IMR-90 (cell line): Measurements from ENCODE around the gene KLHL7.

Experiments
- CTCF ChIP-seq: conservative IDR thresholded peaks from 2 replicates; pipeline ENCODE4 v1.5.1; 2012; ENCODE audit warnings: mild to moderate bottlenecking, low read depth, low read length, improper control_type of control experiment
- MAFK ChIP-seq: IDR thresholded peaks from 2 replicates; pipeline ENCODE4 v1.6.1; 2012; ENCODE audit warnings: low read depth, low read length, improper control_type of control experiment
- POLR2A ChIP-seq: IDR thresholded peaks from 2 replicates; pipeline ENCODE4 v1.6.1; 2012; ENCODE audit warnings: mild to moderate bottlenecking, low read depth, low read length
- RCOR1 ChIP-seq: IDR thresholded peaks from 2 replicates; pipeline ENCODE4 v1.6.1; 2012; ENCODE audit warnings: mild to moderate bottlenecking, low read length, improper control_type of control experiment; ENCODE audit not compliant: insufficient replicate concordance
- RFX5 ChIP-seq: IDR thresholded peaks from 2 replicates; pipeline ENCODE4 v1.8.0; 2012; ENCODE audit warnings: low read depth, mild to moderate bottlenecking, low read length, moderate library complexity

- no peak for TF ChIP-seq CTCF
- TF ChIP-seq POLR2A = no peak
- TF ChIP-seq RCOR1 = no peak
- TF ChIP-seq RFX5 = no peak
- TF ChIP-seq MAFK = no peak
Observed at GRCh38 chr7:23214938-23215337, 109.4 kb downstream of the KLHL7 start.
